ENCODE measurements around the gene NFIC.

DNA sequence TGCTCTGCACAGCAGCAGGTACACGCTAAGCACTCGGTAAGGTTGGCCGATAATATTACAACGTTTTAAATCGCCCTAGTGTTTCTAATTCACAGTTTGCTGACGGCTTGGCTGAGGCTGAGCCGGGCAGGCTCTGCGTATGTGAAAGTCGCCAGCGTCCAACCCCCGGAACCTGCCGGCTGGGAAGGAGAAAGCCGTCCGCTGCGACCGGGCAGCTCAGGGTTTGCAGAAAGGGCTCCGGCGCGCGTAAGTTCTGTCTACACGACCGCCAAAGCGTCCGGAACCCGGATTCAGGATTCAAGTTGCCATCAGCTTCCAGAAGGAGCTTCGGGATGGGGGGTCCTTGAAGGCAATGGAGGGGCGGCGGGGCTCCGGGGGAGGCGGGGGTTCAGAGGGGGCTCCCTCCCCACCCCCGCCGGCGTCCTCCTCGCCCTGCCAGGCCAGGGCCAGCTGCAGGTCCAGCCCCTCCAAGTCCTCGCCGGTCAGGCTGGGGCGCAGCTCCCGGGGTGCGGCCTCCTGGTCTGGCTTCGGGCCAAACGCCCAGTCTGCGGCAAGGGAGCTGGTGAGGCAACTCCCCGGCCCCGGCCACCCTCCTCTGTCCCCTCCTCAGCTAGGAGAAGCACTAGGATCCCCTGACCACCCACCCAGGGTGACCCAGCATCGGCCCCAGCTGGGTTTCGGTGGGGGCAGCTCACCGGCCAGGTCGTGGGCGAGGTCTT lies 116.3 kb downstream of the NFIC start:
- TF ChIP-seq CEBPB (IDR thresholded peaks at IDR 0.05; ENCODE audit: low read depth, low read length): no peak
- no peak for TF ChIP-seq BHLHE40 (IDR thresholded peaks at IDR 0.05; ENCODE audit: low read depth, low read length)
